Heart left ventricle (tissue), 16 donors: ENCODE measurements around the gene C5. TPM values are rescaled to one million over a fixed set of nuclear protein-coding genes. Genes with fewer than 3 reads are reported as not detected.

ENCODE experiments used
- ATAC-seq, 4 donors: fragments of 200-7000 bp; cut with Tn5 transposase; one replicate each; pipeline ENCODE4 v1.9.1; 2020 to 2022; ENCODE audit warnings: moderate library complexity in 4 of 4, mild to moderate bottlenecking in 3 of 4, moderate number of reproducible peaks in 1 of 4
- DNase-seq, 5 donors: peaks; one replicate each; pipeline ENCODE4 v3.0.0-alpha.2; 2020
- H3K27ac ChIP-seq, 12 donors: fragments of 200-600 bp; sonication (generic) in 4 of 12; one replicate each; pipeline versions ENCODE4 v1.5.0 to v1.8.0; 2016 to 2022; ENCODE audit warnings: mild to moderate bottlenecking in 2 of 12
- H3K27me3 ChIP-seq, 9 donors: fragments of 200-600 bp; sonication (generic) in 2 of 9; one replicate each; pipeline versions ENCODE4 v1.5.1 to v1.8.0; 2016 to 2022; ENCODE audit warnings: mild to moderate bottlenecking in 3 of 9
- H3K36me3 ChIP-seq, 9 donors: fragments of 200-600 bp; sonication (generic) in 2 of 9; one replicate each; pipeline versions ENCODE4 v1.5.0 to v1.8.0; 2018 to 2022; ENCODE audit warnings: mild to moderate bottlenecking in 2 of 9
- H3K4me1 ChIP-seq, 12 donors: fragments of 200-600 bp; sonication (generic) in 4 of 12; one replicate each; pipeline versions ENCODE4 v1.5.0 to v1.8.0; 2016 to 2022; ENCODE audit warnings: mild to moderate bottlenecking in 3 of 12
- H3K4me3 ChIP-seq, 12 donors: fragments of 200-600 bp; sonication (generic) in 4 of 12; one replicate each; pipeline versions ENCODE4 v1.5.0 to v1.8.0; 2017 to 2022; ENCODE audit warnings: mild to moderate bottlenecking in 9 of 12, moderate library complexity in 4 of 12
- H3K9me3 ChIP-seq, 12 donors: fragments of 200-600 bp; sonication (generic) in 4 of 12; one replicate each; pipeline versions ENCODE4 v1.5.0 to v1.8.0; 2016 to 2022; ENCODE audit warnings: mild to moderate bottlenecking in 1 of 12
- POLR2A ChIP-seq, 2 donors: fragments of 450-650 bp; IDR thresholded peaks; one replicate each; pipeline ENCODE4 v1.6.1; 2017; ENCODE audit warnings: antibody characterized with exemption in 2 of 2, mild to moderate bottlenecking in 2 of 2, moderate library complexity in 2 of 2
- WGBS, 4 donors: extraction: QIAGEN DNeasy Blood & Tissue Kit in 2 of 4; methylation state at CpG; one replicate each; pipeline versions ENCODE4 v1.1.5 to v1.1.7; 2013 to 2018; 5-methylcytosine and 5-hydroxymethylcytosine counted together
- intact Hi-C, 10 donors: fragments of 100-400 bp; cut with DNase I; formaldehyde crosslinking; loops; one replicate each; pipeline versions ENCODE4 v1.11.1 to v1.14.2; 2022
- polyA plus RNA-seq, 2 donors: library from polyadenylated mRNA; stranded (reverse); fragments of 200-250 nt; gene quantifications; one replicate each; pipeline ENCODE4 v1.2.3, GENCODE V29; 2013
- total RNA-seq, 9 donors: library from RNA; depleted of rRNA in 2 of 9; stranded (reverse); fragments of >200 nt in 2 of 9; fragmentation: NEBNext Ultra II Directional in 3 of 9; extraction: Animal tissue kit (Norgen Biotek cat#: 25700) in 3 of 9; gene quantifications; one replicate each; pipeline versions ENCODE4 v1.1.0 to v1.2.4, GENCODE V29; 2016 to 2023
- TF ChIP-seq, protein P1 (sequence below), 12 donors: fragments of 200-600 bp; sonication (generic) in 4 of 12; IDR thresholded peaks; one replicate each; pipeline versions ENCODE4 v1.5.0 to v1.8.0; 2018 to 2022; ENCODE audit warnings: antibody characterized with exemption in 12 of 12, mild to moderate bottlenecking in 5 of 12
- donor health status: ischemic (EF 13 %, LVEDD 7.1; RV severe dilation, severe dysfunction).
- donor health status: healthy with polysubstance abuse.
- donor health status: DM: no; HTN: yes; CAD: no.
- donor health status: DM: no; HTN: no; CAD: no.
- donor health status: ischemic (EF 25% LVEDD 6.9; RV normal size, moderate dysfunction).
- donor health status: ischemic (EF 25% LVEDD 5.7; RV mildly dilated, moderate dysfunction).
- donor health status: healthy.
- donor health status: DM: yes; HTN: yes; CAD: no.
- donor health status: ischemic (EF 35%, LVEDD 5.7; RV mildly dilated, moderate dysfunction).
- donor health status: nonischemic (EF 11% LVEDD 7.7; RV severe dilation, severe dysfunction).
- donor health status: DM: yes; HTN: yes; CAD: no.
- donor health status: PGD.
- donor health status: ischemic (EF 29% LVEDD 5.4; RV normal size, mild dysfunction).
- donor health status: nonischemic (EF 23%, LVEDD 6.1; RV moderate dilation, normal function).

C5 gene
- total and polyA plus RNA-seq, 11 donors, result 0.32 to 1.8 (median 0.54) TPM

DNA sequence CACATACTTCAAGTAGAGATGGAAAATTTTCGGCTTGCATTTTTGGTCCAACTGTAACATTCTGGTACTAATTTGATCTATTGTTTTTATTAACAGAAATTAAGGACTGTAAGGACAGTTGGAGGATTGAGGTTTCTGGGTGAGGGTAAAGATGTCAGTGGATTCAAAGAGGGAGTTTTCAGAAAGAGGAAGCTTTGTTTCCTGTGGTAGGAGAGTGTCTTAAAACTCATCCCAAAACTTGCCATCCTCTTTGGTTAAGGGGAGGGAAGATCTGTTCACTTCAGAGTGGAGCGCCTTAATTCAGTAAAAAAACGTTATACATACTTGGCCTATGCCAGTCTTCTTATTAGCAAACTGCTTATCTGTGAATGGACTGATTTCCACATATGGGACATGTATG lies 38.5 kb upstream of the C5 start:
- 86 to 98% (median 88%) methylated on average over 3 of the region's 3 CpGs for WGBS, 4 donors
- H3K27me3 ChIP-seq, result no peaks in the 10 kb centered on the region
- no peak overlapping the region for H3K4me3 ChIP-seq
- TF ChIP-seq, protein P1, sequence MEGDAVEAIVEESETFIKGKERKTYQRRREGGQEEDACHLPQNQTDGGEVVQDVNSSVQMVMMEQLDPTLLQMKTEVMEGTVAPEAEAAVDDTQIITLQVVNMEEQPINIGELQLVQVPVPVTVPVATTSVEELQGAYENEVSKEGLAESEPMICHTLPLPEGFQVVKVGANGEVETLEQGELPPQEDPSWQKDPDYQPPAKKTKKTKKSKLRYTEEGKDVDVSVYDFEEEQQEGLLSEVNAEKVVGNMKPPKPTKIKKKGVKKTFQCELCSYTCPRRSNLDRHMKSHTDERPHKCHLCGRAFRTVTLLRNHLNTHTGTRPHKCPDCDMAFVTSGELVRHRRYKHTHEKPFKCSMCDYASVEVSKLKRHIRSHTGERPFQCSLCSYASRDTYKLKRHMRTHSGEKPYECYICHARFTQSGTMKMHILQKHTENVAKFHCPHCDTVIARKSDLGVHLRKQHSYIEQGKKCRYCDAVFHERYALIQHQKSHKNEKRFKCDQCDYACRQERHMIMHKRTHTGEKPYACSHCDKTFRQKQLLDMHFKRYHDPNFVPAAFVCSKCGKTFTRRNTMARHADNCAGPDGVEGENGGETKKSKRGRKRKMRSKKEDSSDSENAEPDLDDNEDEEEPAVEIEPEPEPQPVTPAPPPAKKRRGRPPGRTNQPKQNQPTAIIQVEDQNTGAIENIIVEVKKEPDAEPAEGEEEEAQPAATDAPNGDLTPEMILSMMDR (IDR thresholded peaks at IDR 0.05), result no peak
- no peak for TF ChIP-seq POLR2A (IDR thresholded peaks at IDR 0.05)
- ATAC-seq (no peak), DNase-seq (no peak)
- H3K9me3 ChIP-seq, result no peaks in the 10 kb centered on the region
- intact Hi-C loops, result no loop called here
- peaks cover 0 to 9% (median 0%) of the 10 kb centered on the region in 12 donors for H3K4me1 ChIP-seq
- no peak overlapping the region for H3K27ac ChIP-seq
- H3K36me3 ChIP-seq, result peaks cover 0 to 56% (median 26%) of the 10 kb centered on the region in 9 donors

DNA sequence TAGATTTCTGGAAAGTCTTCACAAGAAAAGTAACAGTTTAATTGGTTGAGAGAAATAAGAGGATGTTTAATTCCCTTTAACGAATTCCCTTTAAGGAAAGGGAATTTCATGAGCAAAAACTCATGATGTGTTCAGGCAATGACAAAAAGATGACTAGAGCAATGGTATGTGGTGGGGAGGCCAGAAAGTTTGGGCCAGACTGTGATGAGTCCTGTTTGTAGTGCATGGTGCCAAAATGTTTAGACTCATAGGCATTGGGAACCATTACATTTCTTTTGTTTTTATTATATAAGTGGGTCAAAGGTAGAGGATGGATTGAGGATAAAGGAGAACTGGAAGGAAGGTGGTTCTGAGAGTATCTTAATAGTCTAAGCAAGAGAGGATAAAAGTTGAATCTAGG lies 35.6 kb upstream of the C5 start:
- H3K4me3 ChIP-seq, result no peak overlapping the region
- intact Hi-C loops, result no loop called here
- 86 to 94% (median 93%) methylated on average over 1 of the region's 1 CpG for WGBS, 4 donors
- peaks cover 0 to 9% (median 0%) of the 10 kb centered on the region in 12 donors for H3K4me1 ChIP-seq
- peaks cover 0 to 75% (median 34%) of the 10 kb centered on the region in 9 donors for H3K36me3 ChIP-seq
- H3K27me3 ChIP-seq, result no peaks in the 10 kb centered on the region
- no peak for DNase-seq
- ATAC-seq, result no peak
- TF ChIP-seq, protein P1 (IDR thresholded peaks at IDR 0.05), result no peak
- TF ChIP-seq POLR2A (IDR thresholded peaks at IDR 0.05), result no peak
- H3K27ac ChIP-seq, result no peak overlapping the region
- no peaks in the 10 kb centered on the region for H3K9me3 ChIP-seq

DNA sequence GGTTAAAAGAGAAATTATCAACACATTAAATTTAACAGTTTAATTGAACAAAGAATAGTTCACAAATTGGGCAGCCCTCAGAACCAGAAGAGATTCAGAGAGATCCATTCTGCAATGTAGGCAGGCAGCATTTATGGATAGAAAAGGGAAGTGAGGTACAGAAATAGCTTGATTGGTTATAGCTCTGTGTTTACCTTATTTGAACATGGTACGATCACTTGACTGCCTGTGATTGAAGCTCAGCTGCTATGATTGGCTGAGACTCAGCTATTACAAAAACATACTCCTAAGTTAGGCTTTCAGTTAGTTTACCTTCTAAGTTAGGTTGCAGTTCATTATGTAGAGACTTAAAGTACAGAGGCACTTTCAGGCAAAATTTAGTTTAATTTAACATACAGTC lies 32.0 kb upstream of the C5 start:
- Histone ChIP-seq H3K9me3 (no peaks in the 10 kb centered on the region), H3K27me3 (no peaks in the 10 kb centered on the region), H3K4me1 (no peaks in the 10 kb centered on the region), H3K36me3 (peaks cover 0 to 57% (median 25%) of the 10 kb centered on the region in 9 donors), H3K27ac (no peak overlapping the region), H3K4me3 (no peak overlapping the region)
- no peak for ATAC-seq
- no peak for TF ChIP-seq POLR2A (IDR thresholded peaks at IDR 0.05)
- TF ChIP-seq, protein P1 (IDR thresholded peaks at IDR 0.05), result no peak
- intact Hi-C loops, result no loop called here
- no peak for DNase-seq
- WGBS, 4 donors, result 80 to 92% (median 84%) methylated on average over 1 of the region's 1 CpG

DNA sequence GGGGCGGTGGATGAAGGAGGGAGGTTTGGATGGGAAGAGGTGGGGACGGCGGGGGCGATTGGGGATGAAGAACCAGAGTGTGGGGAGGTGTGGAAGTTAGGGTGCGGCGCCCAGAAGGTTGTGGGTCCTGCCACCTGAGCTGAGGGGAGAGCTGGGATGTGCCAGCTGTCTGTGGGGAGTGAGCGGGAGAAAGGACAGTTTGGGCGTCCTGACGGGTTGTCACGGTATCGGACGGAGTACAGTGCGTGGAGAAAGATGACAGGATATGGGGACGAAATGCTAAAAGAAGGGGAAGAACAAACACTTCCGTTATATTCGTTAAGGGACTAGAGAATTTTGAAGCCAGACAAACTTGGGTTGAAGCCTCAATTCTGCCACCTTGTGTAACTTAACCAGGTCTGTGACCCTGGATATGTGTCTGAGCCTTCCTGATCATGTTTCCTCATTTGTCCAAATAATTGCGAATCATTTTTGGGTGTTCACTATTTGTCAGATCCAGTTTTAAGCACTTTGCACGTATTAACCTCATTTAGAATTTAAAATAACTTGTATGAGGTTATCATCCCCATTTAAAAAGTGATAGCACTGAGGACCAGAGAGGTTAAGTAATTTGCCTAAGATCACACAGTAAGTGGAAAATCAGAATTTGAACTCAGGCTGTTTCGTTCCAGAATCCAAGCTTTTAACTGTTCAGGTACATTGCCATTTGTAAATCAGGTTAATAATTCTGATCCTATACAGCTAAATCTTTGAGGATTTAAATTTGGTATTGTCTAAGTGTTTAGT lies 25.4 kb upstream of the C5 start:
- Histone ChIP-seq H3K9me3 (no peaks in the 10 kb centered on the region), H3K4me3 (peak overlapping the region; percentile 48 to 91 (median 74)), H3K27me3 (no peaks in the 10 kb centered on the region), H3K36me3 (peaks cover 0 to 4% (median 2%) of the 10 kb centered on the region in 9 donors), H3K27ac (peak overlapping the region; percentile 39 to 92 (median 85)), H3K4me1 (peaks cover 0 to 38% (median 14%) of the 10 kb centered on the region in 12 donors)
- TF ChIP-seq, protein P1 (IDR thresholded peaks at IDR 0.05), result no peak
- no peak for TF ChIP-seq POLR2A (IDR thresholded peaks at IDR 0.05)
- WGBS, 4 donors, result 6 to 8% (median 7%) methylated on average over 19 of the region's 19 CpGs
- DNase-seq (no peak), ATAC-seq (peak in 1 of 4 donors; percentile 5)
- intact Hi-C loops, result loop anchor here in 2 of 10 donors (2.0 to 5.0 kb wide), 2 partner anchors 45 to 47 kb away; no protein-coding TSS in a partner anchor
